Gastroesophageal sphincter (tissue), 3 donors: ENCODE data around the gene KRTAP10-6.

ENCODE experiments used
- EP300 ChIP-seq: sonication (generic); formaldehyde crosslinking; IDR thresholded peaks from one replicate; pipeline ENCODE4 v1.6.1; 2017; ENCODE audit warnings: antibody characterized with exemption, mild to moderate bottlenecking
- POLR2A ChIP-seq, 2 donors: fragments of 450-650 bp; IDR thresholded peaks; one replicate each; pipeline ENCODE4 v1.6.1; 2017; ENCODE audit warnings: antibody characterized with exemption in 2 of 2, mild to moderate bottlenecking in 2 of 2, moderate library complexity in 1 of 2
- TF ChIP-seq, protein P1 (sequence below), 4 experiments: fragments of 200-600 bp in 2 of 4; fragments of 450-650 bp in 2 of 4; sonication (generic) in 1 of 4; IDR thresholded peaks; one replicate each; pipeline ENCODE4 v1.5.1; 2017 to 2019; ENCODE audit warnings: antibody characterized with exemption in 4 of 4, mild to moderate bottlenecking in 2 of 4, moderate library complexity in 2 of 4

DNA sequence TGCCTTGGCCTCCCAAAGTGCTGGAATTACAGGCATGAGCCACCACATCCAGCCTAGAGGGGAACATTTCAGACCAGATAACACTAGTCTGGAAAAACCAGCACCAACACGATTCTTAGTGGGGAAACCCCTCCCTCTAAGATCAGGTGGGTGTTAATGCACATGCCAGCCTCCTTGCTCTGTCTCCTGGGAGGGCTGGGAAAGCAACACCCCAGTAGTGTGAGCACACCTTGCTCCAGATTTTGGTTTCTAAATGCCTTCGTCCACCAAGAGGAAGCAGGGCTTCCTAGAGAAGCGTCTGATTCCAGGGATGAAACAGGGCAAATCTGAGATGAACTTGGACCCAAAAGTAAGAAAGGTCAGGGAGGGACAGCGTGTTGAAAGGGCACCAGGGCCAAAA, 21.0 kb downstream of the KRTAP10-6 start:
- TF ChIP-seq POLR2A (IDR thresholded peaks at IDR 0.05) (no peak), EP300 (no peak)
- TF ChIP-seq, protein P1, sequence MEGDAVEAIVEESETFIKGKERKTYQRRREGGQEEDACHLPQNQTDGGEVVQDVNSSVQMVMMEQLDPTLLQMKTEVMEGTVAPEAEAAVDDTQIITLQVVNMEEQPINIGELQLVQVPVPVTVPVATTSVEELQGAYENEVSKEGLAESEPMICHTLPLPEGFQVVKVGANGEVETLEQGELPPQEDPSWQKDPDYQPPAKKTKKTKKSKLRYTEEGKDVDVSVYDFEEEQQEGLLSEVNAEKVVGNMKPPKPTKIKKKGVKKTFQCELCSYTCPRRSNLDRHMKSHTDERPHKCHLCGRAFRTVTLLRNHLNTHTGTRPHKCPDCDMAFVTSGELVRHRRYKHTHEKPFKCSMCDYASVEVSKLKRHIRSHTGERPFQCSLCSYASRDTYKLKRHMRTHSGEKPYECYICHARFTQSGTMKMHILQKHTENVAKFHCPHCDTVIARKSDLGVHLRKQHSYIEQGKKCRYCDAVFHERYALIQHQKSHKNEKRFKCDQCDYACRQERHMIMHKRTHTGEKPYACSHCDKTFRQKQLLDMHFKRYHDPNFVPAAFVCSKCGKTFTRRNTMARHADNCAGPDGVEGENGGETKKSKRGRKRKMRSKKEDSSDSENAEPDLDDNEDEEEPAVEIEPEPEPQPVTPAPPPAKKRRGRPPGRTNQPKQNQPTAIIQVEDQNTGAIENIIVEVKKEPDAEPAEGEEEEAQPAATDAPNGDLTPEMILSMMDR (IDR thresholded peaks at IDR 0.05), result no peak
